ENCODE results near the gene CMTM8. TPM values are rescaled to one million over a fixed set of nuclear protein-coding genes. Genes with fewer than 3 reads are reported as not detected.
A peak's percentile ranks its signal among the peaks of the same experiment; 100 is the strongest.

CMTM8 gene
- total and polyA plus RNA-seq, 2 of the 8 experiments (the other 6 are each of a cell fraction or from before 2014, with no cell fraction given): 10.5 to 22.4 TPM

DNA sequence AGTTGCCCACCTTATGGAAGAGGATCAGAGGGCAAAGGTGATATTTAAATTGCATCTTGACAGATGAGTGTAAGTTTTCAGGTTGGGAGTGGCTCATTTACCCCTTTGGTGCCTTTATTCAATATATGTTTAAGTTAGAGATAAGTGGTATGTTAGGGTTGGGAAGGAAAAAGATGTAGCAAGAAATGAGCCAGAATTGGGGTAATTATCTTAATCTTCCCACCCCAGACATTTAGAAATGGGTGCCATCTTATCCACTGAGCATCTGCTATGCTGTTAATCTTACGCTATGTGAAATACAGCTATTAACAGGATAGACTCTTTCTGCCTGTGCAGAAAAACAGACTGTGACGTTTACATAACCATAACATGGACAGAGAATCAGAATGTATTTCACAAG is 159.5 kb downstream of the CMTM8 start:
- Histone ChIP-seq H2BK12ac (ENCODE audit: low read depth, low read length) (no peak overlapping the region), H2BK5ac (ENCODE audit: low read depth, low read length) (no peak overlapping the region), H3K14ac (ENCODE audit: insufficient read length) (no peak overlapping the region), H3K4me2 (ENCODE audit: insufficient read depth in 1 of 2, low read depth in 2 of 2, low read length in 2 of 2) (no peak overlapping the region), H3K4me1 (replicated peaks in 1 of 4; ENCODE audit: control insufficient read depth in 3 of 4, insufficient read depth in 4 of 4, low read length in 3 of 4) (peaks cover 2 to 5% (median 3%) of the 10 kb centered on the region in 4 experiments; a peak in 6 of 7 replicates), H2BK120ac (replicated peaks; ENCODE audit: low read depth, low read length) (no peak overlapping the region), H4K8ac (ENCODE audit: extremely low read depth, insufficient read depth, low read length) (no peak overlapping the region), H4K5ac (ENCODE audit: insufficient read length, low read depth, low read length) (no peak overlapping the region), H3K79me2 (ENCODE audit: control insufficient read depth in 1 of 2, insufficient read depth in 2 of 2, low read length in 2 of 2) (peaks cover 0 to 42% of the 10 kb centered on the region in 2 experiments; a peak in 2 of 4 replicates), H3K23ac (ENCODE audit: insufficient read length) (no peak overlapping the region), H3K4me3 (ENCODE audit: extremely low read depth in 1 of 4, insufficient read depth in 2 of 4, low read depth in 3 of 4, low read length in 4 of 4) (no peak overlapping the region), H3K27me3 (replicated peaks in 1 of 4; ENCODE audit: control insufficient read depth in 3 of 4, extremely low read depth in 1 of 4, insufficient read depth in 3 of 4, low read length in 3 of 4) (peaks cover 0 to 5% (median 1%) of the 10 kb centered on the region in 4 experiments; a peak in 2 of 7 replicates), H2AFZ (ENCODE audit: low read length) (no peak overlapping the region), H3K79me1 (ENCODE audit: low read depth, low read length) (peaks cover 1% of the 10 kb centered on the region), H2BK20ac (ENCODE audit: low read length) (no peak overlapping the region), H2BK15ac (ENCODE audit: low read length) (0 out of 2 replicates have a peak overlapping the region, but pooled peaks have one; percentile 72), H4K91ac (replicated peaks; ENCODE audit: insufficient read length, low read length) (no peak overlapping the region), H3K9me3 (ENCODE audit: insufficient read depth in 2 of 2, low read depth in 1 of 2, low read length in 1 of 2) (no peaks in the 10 kb centered on the region), H3K18ac (ENCODE audit: extremely low read depth, low read length) (no peak overlapping the region), H4K20me1 (replicated peaks in 1 of 2; ENCODE audit: control insufficient read depth in 1 of 2, insufficient read depth in 2 of 2, low read length in 2 of 2) (peaks cover 2% of the 10 kb centered on the region in 2 experiments), H3K56ac (replicated peaks; ENCODE audit: insufficient read length, low read depth, low read length) (no peak overlapping the region), H3K9ac (replicated peaks in 1 of 4; ENCODE audit: extremely low read depth in 1 of 4, low read depth in 3 of 4, low read length in 3 of 4) (no peak overlapping the region), H3K27ac (ENCODE audit: low read depth, low read length) (no peak overlapping the region), H2AK5ac (ENCODE audit: low read depth, low read length) (no peak overlapping the region), H3K4ac (replicated peaks; ENCODE audit: insufficient read length, low read depth, low read length) (no peak overlapping the region), H3K36me3 (ENCODE audit: control insufficient read depth in 2 of 4, insufficient read depth in 4 of 4, low read length in 3 of 4) (no peaks in the 10 kb centered on the region), H3K23me2 (ENCODE audit: low read depth, low read length) (peaks cover under 1% of the 10 kb centered on the region; the same call in 1 of the 2 replicates)
- FAIRE-seq: no peak
- TF ChIP-seq CTBP2 (IDR thresholded peaks at IDR 0.05; ENCODE audit: borderline replicate concordance, insufficient read depth, insufficient read length, low read length) (no peak), TBP (IDR thresholded peaks at IDR 0.05; ENCODE audit: low read depth, low read length) (no peak), HDAC2 (IDR thresholded peaks at IDR 0.05; ENCODE audit: borderline replicate concordance in 1 of 2, low read depth in 2 of 2, low read length in 2 of 2) (no peak), POLR2A (IDR thresholded peaks at IDR 0.05; ENCODE audit: control extremely low read depth in 1 of 2, low read depth in 2 of 2, low read length in 2 of 2) (no peak), KDM5A (IDR thresholded peaks at IDR 0.05; ENCODE audit: low read length) (no peak)
- TF ChIP-seq, protein P1, sequence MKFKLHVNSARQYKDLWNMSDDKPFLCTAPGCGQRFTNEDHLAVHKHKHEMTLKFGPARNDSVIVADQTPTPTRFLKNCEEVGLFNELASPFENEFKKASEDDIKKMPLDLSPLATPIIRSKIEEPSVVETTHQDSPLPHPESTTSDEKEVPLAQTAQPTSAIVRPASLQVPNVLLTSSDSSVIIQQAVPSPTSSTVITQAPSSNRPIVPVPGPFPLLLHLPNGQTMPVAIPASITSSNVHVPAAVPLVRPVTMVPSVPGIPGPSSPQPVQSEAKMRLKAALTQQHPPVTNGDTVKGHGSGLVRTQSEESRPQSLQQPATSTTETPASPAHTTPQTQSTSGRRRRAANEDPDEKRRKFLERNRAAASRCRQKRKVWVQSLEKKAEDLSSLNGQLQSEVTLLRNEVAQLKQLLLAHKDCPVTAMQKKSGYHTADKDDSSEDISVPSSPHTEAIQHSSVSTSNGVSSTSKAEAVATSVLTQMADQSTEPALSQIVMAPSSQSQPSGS (IDR thresholded peaks at IDR 0.05; ENCODE audit: low read length): no peak
- CTCF ChIA-PET (ENCODE audit: partially characterized antibody): interaction anchor here (0.6 to 12.8 kb wide), 11 partner anchors 10 to 207 kb away, joined by 3 to 121 read pairs (median 4); no protein-coding TSS in a partner anchor
- WGBS, 2 experiments (ENCODE audit: extremely low coverage in 1 of 2, insufficient coverage in 1 of 2, insufficient read length in 1 of 2, insufficient replicate concordance in 2 of 2, low coverage in 1 of 2, low lambda C conversion rate in 2 of 2, missing lambda C conversion rate in 1 of 2): 50% methylated on average over 2 of the region's 2 CpGs; no CpG with 5 or more reads in 1 of the 2 experiments
- no peak for DNase-seq (ENCODE audit: low read depth in 1 of 2, low spot score in 2 of 2)
- POLR2A ChIA-PET (ENCODE audit: partially characterized antibody): interaction anchor here (1.5 kb wide), 1 partner anchor 24 kb away, joined by 3 read pairs; no protein-coding TSS in a partner anchor
